ENCODE data around the gene TTC17. TPM values are rescaled to one million over a fixed set of nuclear protein-coding genes. Genes with fewer than 3 reads are reported as not detected.
A peak's percentile ranks its signal among the peaks of the same experiment; 100 is the strongest.
"Not testable (repeated sequence)": the region's sequence is repeated elsewhere in the genome, so short reads cannot be mapped to it uniquely, and the experiment has no call there.

The TTC17 gene
- total RNA-seq, 2 donors from 2014 or later = 69.6 to 85.7 TPM

DNA sequence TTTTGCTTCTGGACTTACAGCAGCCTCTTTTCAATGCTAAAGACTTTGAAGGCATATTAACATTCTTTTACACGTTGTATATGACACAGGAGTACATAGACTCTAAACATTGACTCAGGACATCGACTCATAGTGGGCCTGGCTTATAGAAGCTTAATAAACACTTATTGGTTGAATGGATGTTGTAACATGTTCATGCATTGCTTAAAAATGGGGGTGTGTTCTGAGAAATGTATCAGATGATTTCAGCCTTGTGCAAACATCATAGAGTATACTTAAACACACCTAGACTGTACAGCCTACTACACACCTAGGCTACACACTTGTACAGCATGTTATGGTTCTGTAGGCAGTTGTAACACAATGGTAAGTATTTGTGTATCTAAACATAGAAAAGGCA, 17.9 kb downstream of the TTC17 start:
- DNase-seq = no peak
- intact Hi-C loops (cut with DNase I, micrococcal nuclease) = no loop called here

GRCh38 chr11:43377389-43377788, 18.7 kb downstream of the TTC17 start:
- intact Hi-C loops (cut with DNase I, micrococcal nuclease) = no loop called here
- DNase-seq (no peak), ATAC-seq (no peak)

More for the DNA sequence above, 17.9 kb downstream of the TTC17 start:
- peak; percentile 92 for ATAC-seq

DNA sequence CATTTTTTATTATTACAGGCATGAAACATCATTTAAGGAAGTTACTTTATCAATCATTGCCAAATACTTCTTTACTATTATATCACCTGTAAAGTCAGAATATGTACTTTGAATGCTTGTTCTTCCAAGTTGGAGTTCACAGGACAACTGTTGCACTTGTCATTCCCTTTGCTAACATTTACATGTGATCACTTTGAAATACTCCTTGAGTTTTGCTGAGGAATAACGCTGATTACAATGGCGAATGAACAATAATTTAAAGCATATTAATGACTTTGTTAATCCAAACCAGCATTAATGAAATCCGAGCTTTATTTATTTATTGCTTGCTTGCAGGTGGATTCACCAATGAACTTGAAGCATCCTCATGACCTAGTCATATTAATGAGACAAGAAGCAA, 20.2 kb downstream of the TTC17 start:
- no peak for DNase-seq
- peak; percentile 43 for ATAC-seq
- intact Hi-C loops (cut with DNase I, micrococcal nuclease) = no loop called here

DNA sequence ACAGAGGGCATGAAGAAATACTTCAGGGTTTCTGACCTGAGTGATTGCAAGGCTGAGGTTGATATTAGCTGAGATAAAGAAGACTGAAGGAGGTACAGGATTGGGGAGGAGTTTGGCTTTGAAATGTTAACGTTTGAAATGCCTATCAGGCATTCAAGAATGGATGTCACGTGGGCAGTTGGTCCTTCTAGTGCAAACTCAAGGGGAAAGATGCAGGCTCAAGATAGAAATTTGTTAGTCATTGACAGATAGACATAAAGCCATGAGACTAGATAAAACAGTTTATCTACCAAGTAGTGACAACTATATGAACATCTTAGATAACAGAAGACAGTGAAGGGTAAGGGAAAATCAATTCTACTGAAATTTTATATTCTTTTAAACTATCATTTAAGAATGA, 23.1 kb downstream of the TTC17 start:
- DNase-seq (no peak), ATAC-seq (no peak)
- intact Hi-C loops (cut with DNase I, micrococcal nuclease) = no loop called here

DNA sequence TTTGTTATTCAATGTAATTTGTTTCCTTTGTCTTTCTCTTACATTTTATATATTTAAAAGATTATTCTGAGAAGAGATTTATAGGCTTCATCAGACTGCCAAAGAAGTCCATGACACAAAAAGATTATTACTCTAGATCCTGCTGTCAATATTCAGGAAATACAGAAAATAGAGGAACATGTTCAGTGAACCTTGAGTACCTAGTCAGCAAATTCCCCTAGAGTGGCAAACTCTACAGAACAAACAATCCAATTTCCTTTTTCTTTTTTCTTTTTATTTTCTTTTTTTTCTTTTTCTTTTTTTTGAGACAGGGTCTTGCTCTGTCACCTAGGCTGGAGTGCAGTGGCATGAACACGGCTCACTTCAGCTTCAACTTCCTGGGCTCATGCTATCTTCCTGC, 23.9 kb downstream of the TTC17 start:
- intact Hi-C loops (cut with DNase I, micrococcal nuclease) = no loop called here
- ATAC-seq (no peak), DNase-seq (no peak)

DNA sequence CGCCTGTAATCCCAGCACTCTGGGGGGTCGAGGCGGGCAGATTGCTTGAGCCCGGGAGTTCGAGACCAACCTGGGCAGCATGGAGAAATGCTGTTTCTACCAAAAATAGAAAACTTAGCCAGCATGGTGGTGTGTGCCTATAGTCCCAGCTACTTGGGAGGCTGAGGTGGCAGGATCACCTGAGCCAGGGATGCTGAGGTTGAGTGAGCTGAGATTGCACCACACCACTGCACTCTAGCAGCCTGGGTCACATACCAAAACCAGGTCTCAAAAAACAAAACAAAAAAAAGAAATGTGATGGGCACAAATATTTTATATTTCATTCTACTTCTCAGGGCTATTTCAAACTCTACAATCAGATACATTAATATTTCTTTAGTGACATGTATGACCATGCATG, 25.7 kb downstream of the TTC17 start:
- DNase-seq (no peak), ATAC-seq (no peak)
- intact Hi-C loops (cut with DNase I, micrococcal nuclease) = no loop called here

- DNase-seq (no peak), ATAC-seq (no peak)
- intact Hi-C loops (cut with DNase I, micrococcal nuclease) = no loop called here
Measured at GRCh38 chr11:43392713-43393112, 34.0 kb downstream of the TTC17 start.

GRCh38 chr11:43393765-43394355, 35.1 kb downstream of the TTC17 start:
- no peak for ATAC-seq
- intact Hi-C loops (cut with DNase I, micrococcal nuclease) = no loop called here
- peak in 1 of 2 donors; percentile 19 for DNase-seq

DNA sequence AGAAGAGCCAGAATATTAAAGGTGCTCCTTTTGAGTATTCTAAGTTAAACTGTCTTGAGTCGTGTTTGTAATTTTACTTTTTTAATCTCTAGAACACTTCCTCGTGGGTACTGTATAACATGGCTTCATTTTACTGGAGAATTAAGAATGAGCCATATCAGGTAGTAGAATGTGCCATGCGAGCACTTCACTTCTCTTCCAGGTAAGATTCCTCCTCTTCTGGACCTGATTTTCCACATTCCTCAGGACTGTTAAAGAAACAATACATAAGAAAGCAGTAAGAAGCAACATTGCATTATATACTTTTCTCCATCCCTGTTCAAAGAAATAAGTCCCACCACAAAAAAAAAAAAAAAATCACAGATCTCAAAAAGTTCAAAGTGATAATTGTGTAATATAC, 37.9 kb downstream of the TTC17 start:
- no peak for DNase-seq
- intact Hi-C loops (cut with DNase I, micrococcal nuclease) = no loop called here
- no peak for ATAC-seq

GRCh38 chr11:43397251-43397650, 38.5 kb downstream of the TTC17 start:
- no peak for ATAC-seq

GRCh38 chr11:43399983-43400630, 41.4 kb downstream of the TTC17 start:
- ATAC-seq = no peak
- intact Hi-C loops (cut with DNase I, micrococcal nuclease) = loop anchor here in 1 of 2 donors (10.0 kb wide), 1 partner anchor 65 kb away; no protein-coding TSS in a partner anchor
- DNase-seq = no peak

More at GRCh38 chr11:43397251-43397650, 38.5 kb downstream of the TTC17 start:
- no peak for DNase-seq
- intact Hi-C loops (cut with DNase I, micrococcal nuclease) = no loop called here

- DNase-seq = no peak
- ATAC-seq = no peak
- intact Hi-C loops (cut with DNase I, micrococcal nuclease) = loop anchor here in 1 of 2 donors (10.0 kb wide), 1 partner anchor 66 kb away; no protein-coding TSS in a partner anchor
Measured at GRCh38 chr11:43401252-43401651, 42.5 kb downstream of the TTC17 start.

DNA sequence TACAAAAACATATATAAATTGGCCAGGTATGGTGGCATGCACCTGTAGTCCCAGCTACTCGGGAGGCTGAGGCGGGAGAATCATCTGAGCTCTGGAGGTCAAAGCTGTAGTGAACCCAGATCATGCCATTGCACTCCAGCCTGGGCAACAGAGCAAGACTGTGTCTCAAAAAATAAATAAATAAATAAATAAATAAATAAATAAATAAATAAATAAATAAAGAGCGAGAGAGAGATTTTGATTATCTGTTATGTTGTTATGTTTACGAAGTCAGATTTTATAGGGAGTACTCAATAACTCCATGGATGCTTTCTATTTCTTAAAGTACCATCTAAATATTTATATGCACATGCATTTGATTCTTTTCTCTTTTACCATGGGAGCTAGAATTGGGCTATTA, 43.1 kb downstream of the TTC17 start:
- intact Hi-C loops (cut with DNase I, micrococcal nuclease) = loop anchor here in 1 of 2 donors (10.0 kb wide), 1 partner anchor 67 kb away; no protein-coding TSS in a partner anchor
- DNase-seq, ATAC-seq: not testable (repeated sequence)

GRCh38 chr11:43403357-43404231, 44.9 kb downstream of the TTC17 start:
- intact Hi-C loops (cut with DNase I, micrococcal nuclease) = loop anchor here in 1 of 2 donors (10.0 kb wide), 1 partner anchor 69 kb away; no protein-coding TSS in a partner anchor
- DNase-seq (no peak), ATAC-seq (no peak)

- intact Hi-C loops (cut with DNase I, micrococcal nuclease) = loop anchor here in 1 of 2 donors (10.0 kb wide), 1 partner anchor 70 kb away; no protein-coding TSS in a partner anchor
- ATAC-seq = no peak
- no peak for DNase-seq
Measured at GRCh38 chr11:43404406-43404805, 45.7 kb downstream of the TTC17 start.

GRCh38 chr11:43404836-43405479, 46.2 kb downstream of the TTC17 start:
- ATAC-seq (no peak), DNase-seq (no peak)
- intact Hi-C loops (cut with DNase I, micrococcal nuclease) = loop anchor here in 1 of 2 donors (10.0 kb wide), 1 partner anchor 70 kb away; no protein-coding TSS in a partner anchor

GRCh38 chr11:43408277-43408676, 49.6 kb downstream of the TTC17 start:
- no peak for DNase-seq
- intact Hi-C loops (cut with DNase I, micrococcal nuclease) = loop anchor here in 1 of 2 donors (10.0 kb wide), 1 partner anchor 73 kb away; no protein-coding TSS in a partner anchor
- peak; percentile 36 for ATAC-seq

DNA sequence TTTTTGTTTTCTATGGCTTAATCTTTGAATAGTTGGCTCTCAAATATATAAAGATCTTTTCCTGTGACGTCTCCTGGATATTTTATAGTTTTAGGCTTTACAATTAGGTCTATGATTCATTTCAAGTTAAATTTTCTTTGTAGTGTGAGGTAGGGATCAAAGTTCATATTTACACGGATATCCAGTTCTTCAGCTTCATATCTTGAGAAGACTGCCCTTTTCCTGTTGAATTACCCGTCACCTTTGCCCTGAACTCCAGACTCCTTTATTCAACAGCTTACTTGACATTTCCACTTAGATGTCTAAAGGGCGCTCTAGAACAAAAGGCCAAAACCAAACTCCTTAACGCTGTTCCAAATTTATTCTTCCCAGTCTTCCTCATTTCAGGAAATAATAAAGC, 51.7 kb downstream of the TTC17 start:
- intact Hi-C loops (cut with DNase I, micrococcal nuclease) = no loop called here
- ATAC-seq (peak; percentile 99), DNase-seq (peak in 1 of 2 donors; percentile 51)

- DNase-seq (no peak), ATAC-seq (peak; percentile 31)
- intact Hi-C loops (cut with DNase I, micrococcal nuclease) = no loop called here
Measured at GRCh38 chr11:43418197-43418596, 59.5 kb downstream of the TTC17 start.
